HL-60 (cell line): Measurements from ENCODE around the gene ANKUB1.

Experiments
- DNase-seq, 2 experiments: peaks; one replicate each; pipeline ENCODE4 v3.0.0-alpha.2; 2010 to 2020; ENCODE audit warnings: low read depth in 1 of 2, low spot score in 1 of 2
- H3K27ac ChIP-seq: fragments of 250-450 bp; sonication (Bioruptor Pico); replicated peaks from 2 replicates; pipeline ENCODE4 v1.5.1; 2020; ENCODE audit warnings: mild to moderate bottlenecking, moderate library complexity
- H3K27me3 ChIP-seq: fragments of 250-450 bp; sonication (Bioruptor Pico); 2 replicates; pipeline ENCODE4 v1.5.1; 2021; ENCODE audit warnings: mild to moderate bottlenecking, moderate library complexity; ENCODE audit not compliant: insufficient read depth, poor library complexity, severe bottlenecking
- H3K4me3 ChIP-seq: replicated peaks from 2 replicates; pipeline ENCODE4 v1.5.1; 2011; ENCODE audit warnings: mild to moderate bottlenecking, control low read depth, low read length; ENCODE audit not compliant: insufficient read depth
- GABPA ChIP-seq: IDR thresholded peaks from 2 replicates; pipeline ENCODE4 v1.6.1; 2012; ENCODE audit warnings: low read depth
- POLR2AphosphoS5 ChIP-seq: IDR thresholded peaks from 2 replicates; pipeline ENCODE4 v1.6.1; 2012; ENCODE audit warnings: low read depth
- SPI1 ChIP-seq: IDR thresholded peaks from 2 replicates; pipeline ENCODE4 v1.6.1; 2012; ENCODE audit warnings: low read depth, mild to moderate bottlenecking, borderline replicate concordance
- TF ChIP-seq, protein P1 (sequence below): IDR thresholded peaks from 2 replicates; pipeline ENCODE4 v1.6.1; 2012; ENCODE audit warnings: low read depth; ENCODE audit not compliant: insufficient replicate concordance
- TF ChIP-seq, protein P2 (sequence below): IDR thresholded peaks from one replicate; pipeline ENCODE4 v1.5.1; 2011; ENCODE audit warnings: low read length, control low read depth, inconsistent platforms; ENCODE audit not compliant: insufficient read depth

Gene ANKUB1

DNA sequence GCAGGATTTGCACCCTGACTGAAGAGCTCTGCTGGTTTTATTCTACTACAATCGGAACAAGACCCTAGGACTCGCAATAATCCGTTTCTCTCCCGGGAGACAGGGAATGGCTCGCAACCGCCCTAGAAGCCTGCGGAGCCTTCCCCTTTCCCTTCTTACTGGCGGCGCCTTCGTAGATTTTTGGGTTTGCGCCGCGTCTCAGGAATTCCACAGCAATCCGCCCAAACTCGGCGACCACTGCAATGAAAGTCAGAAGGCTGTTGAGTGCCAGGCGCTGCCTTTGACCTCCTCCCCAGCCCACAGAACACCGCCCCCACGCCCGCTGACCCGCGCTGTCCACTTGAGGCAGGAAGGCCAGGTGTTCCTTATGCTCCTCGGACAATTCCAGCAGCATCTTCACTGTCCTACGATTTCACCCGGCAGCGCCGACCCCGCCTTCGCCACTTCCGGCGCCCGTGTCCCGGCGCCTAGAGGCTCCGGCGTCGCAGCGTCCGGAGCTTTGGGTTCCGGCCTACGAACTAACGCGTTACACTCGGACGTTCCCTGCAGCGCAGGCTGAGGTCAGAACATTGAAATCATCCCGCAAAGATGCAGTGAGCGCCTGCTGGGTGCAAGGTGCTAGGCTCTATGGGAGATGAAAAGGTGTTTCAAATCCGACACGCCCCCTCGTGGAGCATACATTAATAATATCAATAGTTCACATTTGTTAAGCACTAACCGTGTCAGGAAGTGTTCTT is 40.1 kb downstream of the ANKUB1 start, which contains the start of gene COMMD2:
Gene COMMD2, minus strand, starts transcription at position 439 of the 737 bp plus-strand sequence. Its CDS starts 45 bp downstream, at position 394.
- Histone ChIP-seq H3K4me3 (peak within 1 kb of the TSS; percentile 99), H3K27me3 (no peaks in the 10 kb centered on the region), H3K27ac (peak within 1 kb of the TSS; percentile 43)
- peak; percentile 82 to 84 for DNase-seq
- peak; percentile 78 for TF ChIP-seq POLR2AphosphoS5
- TF ChIP-seq SPI1: no peak
- TF ChIP-seq, protein P1, sequence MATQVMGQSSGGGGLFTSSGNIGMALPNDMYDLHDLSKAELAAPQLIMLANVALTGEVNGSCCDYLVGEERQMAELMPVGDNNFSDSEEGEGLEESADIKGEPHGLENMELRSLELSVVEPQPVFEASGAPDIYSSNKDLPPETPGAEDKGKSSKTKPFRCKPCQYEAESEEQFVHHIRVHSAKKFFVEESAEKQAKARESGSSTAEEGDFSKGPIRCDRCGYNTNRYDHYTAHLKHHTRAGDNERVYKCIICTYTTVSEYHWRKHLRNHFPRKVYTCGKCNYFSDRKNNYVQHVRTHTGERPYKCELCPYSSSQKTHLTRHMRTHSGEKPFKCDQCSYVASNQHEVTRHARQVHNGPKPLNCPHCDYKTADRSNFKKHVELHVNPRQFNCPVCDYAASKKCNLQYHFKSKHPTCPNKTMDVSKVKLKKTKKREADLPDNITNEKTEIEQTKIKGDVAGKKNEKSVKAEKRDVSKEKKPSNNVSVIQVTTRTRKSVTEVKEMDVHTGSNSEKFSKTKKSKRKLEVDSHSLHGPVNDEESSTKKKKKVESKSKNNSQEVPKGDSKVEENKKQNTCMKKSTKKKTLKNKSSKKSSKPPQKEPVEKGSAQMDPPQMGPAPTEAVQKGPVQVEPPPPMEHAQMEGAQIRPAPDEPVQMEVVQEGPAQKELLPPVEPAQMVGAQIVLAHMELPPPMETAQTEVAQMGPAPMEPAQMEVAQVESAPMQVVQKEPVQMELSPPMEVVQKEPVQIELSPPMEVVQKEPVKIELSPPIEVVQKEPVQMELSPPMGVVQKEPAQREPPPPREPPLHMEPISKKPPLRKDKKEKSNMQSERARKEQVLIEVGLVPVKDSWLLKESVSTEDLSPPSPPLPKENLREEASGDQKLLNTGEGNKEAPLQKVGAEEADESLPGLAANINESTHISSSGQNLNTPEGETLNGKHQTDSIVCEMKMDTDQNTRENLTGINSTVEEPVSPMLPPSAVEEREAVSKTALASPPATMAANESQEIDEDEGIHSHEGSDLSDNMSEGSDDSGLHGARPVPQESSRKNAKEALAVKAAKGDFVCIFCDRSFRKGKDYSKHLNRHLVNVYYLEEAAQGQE: peak; percentile 39
- TF ChIP-seq GABPA: peak; percentile 96
- TF ChIP-seq, protein P2, sequence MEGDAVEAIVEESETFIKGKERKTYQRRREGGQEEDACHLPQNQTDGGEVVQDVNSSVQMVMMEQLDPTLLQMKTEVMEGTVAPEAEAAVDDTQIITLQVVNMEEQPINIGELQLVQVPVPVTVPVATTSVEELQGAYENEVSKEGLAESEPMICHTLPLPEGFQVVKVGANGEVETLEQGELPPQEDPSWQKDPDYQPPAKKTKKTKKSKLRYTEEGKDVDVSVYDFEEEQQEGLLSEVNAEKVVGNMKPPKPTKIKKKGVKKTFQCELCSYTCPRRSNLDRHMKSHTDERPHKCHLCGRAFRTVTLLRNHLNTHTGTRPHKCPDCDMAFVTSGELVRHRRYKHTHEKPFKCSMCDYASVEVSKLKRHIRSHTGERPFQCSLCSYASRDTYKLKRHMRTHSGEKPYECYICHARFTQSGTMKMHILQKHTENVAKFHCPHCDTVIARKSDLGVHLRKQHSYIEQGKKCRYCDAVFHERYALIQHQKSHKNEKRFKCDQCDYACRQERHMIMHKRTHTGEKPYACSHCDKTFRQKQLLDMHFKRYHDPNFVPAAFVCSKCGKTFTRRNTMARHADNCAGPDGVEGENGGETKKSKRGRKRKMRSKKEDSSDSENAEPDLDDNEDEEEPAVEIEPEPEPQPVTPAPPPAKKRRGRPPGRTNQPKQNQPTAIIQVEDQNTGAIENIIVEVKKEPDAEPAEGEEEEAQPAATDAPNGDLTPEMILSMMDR: no peak

DNA sequence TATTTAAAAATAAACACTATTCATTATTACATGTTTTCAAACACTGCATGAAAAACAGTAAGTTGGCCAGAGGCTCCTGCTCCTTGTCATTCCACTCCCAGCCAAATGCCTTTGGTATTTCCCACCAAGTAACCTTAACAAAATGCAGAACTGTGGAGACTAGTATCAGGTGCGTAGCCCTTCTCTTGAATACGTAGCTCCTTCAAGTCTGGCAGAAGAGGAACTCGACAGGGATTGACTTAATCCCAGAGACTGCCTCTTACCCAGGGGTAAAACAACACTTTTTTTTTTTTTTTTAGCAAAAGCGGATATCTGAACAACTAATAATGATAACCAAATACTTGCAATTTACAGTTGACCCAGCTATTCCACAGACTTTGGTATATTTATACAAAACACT is 40.8 kb downstream of the ANKUB1 start:
- H3K27ac ChIP-seq: no peak overlapping the region; the same call in 1 of the 2 replicates
- no peaks in the 10 kb centered on the region for H3K27me3 ChIP-seq
- H3K4me3 ChIP-seq: peak overlapping the region; percentile 99
- peak in 1 of 2 experiments; percentile 14 for DNase-seq
- TF ChIP-seq, protein P1: no peak
- TF ChIP-seq SPI1: peak; percentile 68

DNA sequence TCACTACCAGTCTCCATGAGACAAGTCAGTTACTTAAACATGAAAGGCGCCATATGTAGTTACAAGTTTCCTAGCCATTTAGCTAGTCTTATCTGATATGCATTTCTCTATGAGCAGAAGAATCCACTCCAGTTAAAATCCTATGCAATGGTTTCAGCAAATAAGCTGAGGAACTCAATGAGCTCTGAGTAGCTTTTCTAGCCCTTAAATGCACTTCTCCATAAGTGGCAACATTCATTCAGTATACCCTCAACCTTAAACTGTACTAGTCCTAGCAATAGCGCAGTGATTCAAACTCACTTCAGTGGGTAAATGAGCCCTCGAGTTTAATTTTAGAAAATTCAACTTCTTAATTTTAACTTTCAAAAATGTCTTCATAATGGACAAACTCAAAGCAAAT is 47.7 kb downstream of the ANKUB1 start:
- H3K27ac ChIP-seq: no peak overlapping the region
- H3K27me3 ChIP-seq: no peaks in the 10 kb centered on the region
- TF ChIP-seq, protein P1: no peak
- no peak for TF ChIP-seq SPI1
- no peak for TF ChIP-seq GABPA
- no peak for TF ChIP-seq POLR2AphosphoS5
- no peak overlapping the region for H3K4me3 ChIP-seq
- no peak for DNase-seq

DNA sequence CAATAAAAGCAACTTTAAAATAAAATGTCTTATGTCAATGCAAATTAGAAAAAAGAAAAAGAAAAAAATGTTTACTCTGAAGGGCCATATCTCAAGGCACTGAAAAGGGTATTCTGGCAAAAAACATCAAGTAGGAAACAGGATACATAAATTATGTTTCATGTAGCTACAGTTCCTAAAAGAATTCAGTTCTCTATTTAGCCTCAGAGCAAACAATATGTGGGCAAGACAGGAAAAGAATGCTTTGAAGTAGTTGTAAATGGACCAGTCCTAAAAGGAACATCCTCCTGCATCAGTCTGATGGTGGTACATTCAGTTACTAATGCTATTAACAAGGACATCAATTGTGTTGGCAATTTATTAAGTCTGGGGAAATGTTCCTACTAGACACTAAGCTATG is 48.2 kb downstream of the ANKUB1 start:
- DNase-seq: no peak
- Histone ChIP-seq H3K4me3 (no peak overlapping the region), H3K27me3 (no peaks in the 10 kb centered on the region), H3K27ac (no peak overlapping the region)
- TF ChIP-seq GABPA: no peak
- TF ChIP-seq, protein P2: no peak
- no peak for TF ChIP-seq SPI1
- TF ChIP-seq POLR2AphosphoS5: no peak
- TF ChIP-seq, protein P1: no peak
